OCI-LY1 (cell line): Measurements from ENCODE around the gene PARD6A.

Source experiments
- H2AFZ ChIP-seq: fragments of 200-600 bp; sonication (generic), shearing (Covaris generic); 2 replicates; pipeline ENCODE4 v1.6.0; 2014; ENCODE audit warnings: antibody characterized with exemption, mild to moderate bottlenecking, low read length
- H3F3A ChIP-seq: fragments of 200-600 bp; sonication (generic), shearing (Covaris generic); 2 replicates; pipeline ENCODE4 v1.6.0; 2014; ENCODE audit warnings: mild to moderate bottlenecking, antibody characterized with exemption, low read length, moderate library complexity; ENCODE audit not compliant: insufficient read depth
- H3K27ac ChIP-seq: fragments of 200-600 bp; sonication (generic); 2 replicates; pipeline ENCODE4 v1.5.1; 2014; ENCODE audit warnings: low read length, mixed run types, mild to moderate bottlenecking, low read depth; ENCODE audit not compliant: poor library complexity, severe bottlenecking
- H3K27me3 ChIP-seq: fragments of 200-600 bp; sonication (generic); 2 replicates; pipeline ENCODE4 v1.6.0; 2014; ENCODE audit warnings: antibody characterized with exemption, mild to moderate bottlenecking, low read length, moderate library complexity; ENCODE audit not compliant: insufficient read depth
- H3K36me3 ChIP-seq: fragments of 200-600 bp; sonication (generic); 2 replicates; pipeline ENCODE4 v1.6.1; 2014; ENCODE audit warnings: mild to moderate bottlenecking, antibody characterized with exemption, low read length, moderate library complexity, mixed read lengths; ENCODE audit not compliant: insufficient read depth
- H3K4me1 ChIP-seq: fragments of 200-600 bp; sonication (generic); 2 replicates; pipeline ENCODE4 v1.5.1; 2014; ENCODE audit warnings: mild to moderate bottlenecking, low read length, moderate library complexity; ENCODE audit not compliant: insufficient read depth, severe bottlenecking
- H3K4me2 ChIP-seq: fragments of 200-600 bp; sonication (generic), shearing (Covaris generic); 2 replicates; pipeline ENCODE4 v1.6.1; 2014; ENCODE audit warnings: low read length
- H3K4me3 ChIP-seq: fragments of 200-600 bp; sonication (generic); 2 replicates; pipeline ENCODE4 v1.5.1; 2014; ENCODE audit warnings: low read length, low read depth, mild to moderate bottlenecking, mixed read lengths; ENCODE audit not compliant: poor library complexity, severe bottlenecking
- H3K79me2 ChIP-seq: fragments of 200-600 bp; shearing (Covaris generic); 2 replicates; pipeline ENCODE4 v1.6.1; 2016; ENCODE audit warnings: mixed run types, low read length, mixed read lengths; ENCODE audit not compliant: insufficient read depth
- H3K9ac ChIP-seq: fragments of 200-600 bp; sonication (generic), shearing (Covaris generic); 2 replicates; pipeline ENCODE4 v1.6.1; 2014; ENCODE audit warnings: mild to moderate bottlenecking, low read length, mixed read lengths
- H3K9me2 ChIP-seq: fragments of 200-600 bp; sonication (generic), shearing (Covaris generic); 2 replicates; pipeline ENCODE4 v1.6.1; 2014; ENCODE audit warnings: low read depth, mild to moderate bottlenecking, low read length, mixed read lengths
- H3K9me3 ChIP-seq: fragments of 200-600 bp; shearing (Covaris generic); 2 replicates; pipeline ENCODE4 v1.6.1; 2014; ENCODE audit warnings: low read length, mixed read lengths
- H4K20me1 ChIP-seq: fragments of 200-600 bp; sonication (generic), shearing (Covaris generic); 2 replicates; pipeline ENCODE4 v1.6.0; 2016; ENCODE audit warnings: mild to moderate bottlenecking, low read length; ENCODE audit not compliant: insufficient read depth
- CTCF ChIP-seq: fragments of 200-600 bp; sonication (generic), shearing (Covaris generic); IDR thresholded peaks from 2 replicates; pipeline ENCODE4 v1.5.1; 2017; ENCODE audit warnings: mild to moderate bottlenecking, antibody characterized with exemption, low read length, moderate library complexity, mixed read lengths
- EZH2 ChIP-seq: fragments of 200-600 bp; sonication (generic), shearing (Covaris generic); IDR thresholded peaks from 2 replicates; pipeline ENCODE4 v1.8.0; 2017; ENCODE audit warnings: borderline replicate concordance, mixed run types, mild to moderate bottlenecking, antibody characterized with exemption, low read length, moderate library complexity, mixed read lengths

The PARD6A gene

GRCh38 chr16:67664871-67665270 is 4.1 kb downstream of the PARD6A start:
- H3K9me3 ChIP-seq: no peaks in the 10 kb centered on the region
- H3K27me3 ChIP-seq: no peaks in the 10 kb centered on the region
- TF ChIP-seq CTCF (no peak), EZH2 (no peak)
- H3K9me2 ChIP-seq: no peaks in the 10 kb centered on the region
- H3K4me2 ChIP-seq: no peak overlapping the region
- H2AFZ ChIP-seq: no peak overlapping the region
- no peaks in the 10 kb centered on the region for H3K79me2 ChIP-seq
- no peaks in the 10 kb centered on the region for H4K20me1 ChIP-seq
- peaks cover 41% of the 10 kb centered on the region for H3K4me1 ChIP-seq
- no peaks in the 10 kb centered on the region for H3F3A ChIP-seq
- H3K27ac ChIP-seq: no peak overlapping the region
- no peak overlapping the region for H3K9ac ChIP-seq
- no peak overlapping the region for H3K4me3 ChIP-seq
- H3K36me3 ChIP-seq: peaks cover 11% of the 10 kb centered on the region; the same call in 1 of the 2 replicates

GRCh38 chr16:67665598-67665997 is 4.8 kb downstream of the PARD6A start:
- H3K36me3 ChIP-seq: peaks cover 11% of the 10 kb centered on the region; the same call in 1 of the 2 replicates
- no peaks in the 10 kb centered on the region for H3F3A ChIP-seq
- no peaks in the 10 kb centered on the region for H4K20me1 ChIP-seq
- H3K9ac ChIP-seq: peak overlapping the region; percentile 74
- no peaks in the 10 kb centered on the region for H3K79me2 ChIP-seq
- H3K27me3 ChIP-seq: no peaks in the 10 kb centered on the region
- H3K4me2 ChIP-seq: peak overlapping the region; percentile 85
- H3K4me3 ChIP-seq: peak overlapping the region; percentile 70
- TF ChIP-seq EZH2 (no peak), CTCF (no peak)
- H3K9me2 ChIP-seq: no peaks in the 10 kb centered on the region
- H3K27ac ChIP-seq: no peak overlapping the region
- no peaks in the 10 kb centered on the region for H3K9me3 ChIP-seq
- no peak overlapping the region for H2AFZ ChIP-seq
- peaks cover 41% of the 10 kb centered on the region for H3K4me1 ChIP-seq

GRCh38 chr16:67666032-67666551 is 5.3 kb downstream of the PARD6A start:
- no peaks in the 10 kb centered on the region for H3K9me2 ChIP-seq
- peak overlapping the region; percentile 85 for H3K4me2 ChIP-seq
- peaks cover 11% of the 10 kb centered on the region; the same call in 1 of the 2 replicates for H3K36me3 ChIP-seq
- no peaks in the 10 kb centered on the region for H3F3A ChIP-seq
- H3K9ac ChIP-seq: peak overlapping the region; percentile 74
- no peak overlapping the region for H3K27ac ChIP-seq
- H4K20me1 ChIP-seq: no peaks in the 10 kb centered on the region
- H3K9me3 ChIP-seq: no peaks in the 10 kb centered on the region
- peaks cover 39% of the 10 kb centered on the region for H3K4me1 ChIP-seq
- H2AFZ ChIP-seq: no peak overlapping the region
- TF ChIP-seq EZH2 (no peak), CTCF (no peak)
- H3K4me3 ChIP-seq: peak overlapping the region; percentile 70
- no peaks in the 10 kb centered on the region for H3K27me3 ChIP-seq
- no peaks in the 10 kb centered on the region for H3K79me2 ChIP-seq
